Measurements from ENCODE around the gene LIPG. TPM values are rescaled to one million over a fixed set of nuclear protein-coding genes. Genes with fewer than 3 reads are reported as not detected.

The LIPG gene
- total RNA-seq, 8 experiments from 2014 or later = 9.2 to 37.9 (median 16.7) TPM

DNA sequence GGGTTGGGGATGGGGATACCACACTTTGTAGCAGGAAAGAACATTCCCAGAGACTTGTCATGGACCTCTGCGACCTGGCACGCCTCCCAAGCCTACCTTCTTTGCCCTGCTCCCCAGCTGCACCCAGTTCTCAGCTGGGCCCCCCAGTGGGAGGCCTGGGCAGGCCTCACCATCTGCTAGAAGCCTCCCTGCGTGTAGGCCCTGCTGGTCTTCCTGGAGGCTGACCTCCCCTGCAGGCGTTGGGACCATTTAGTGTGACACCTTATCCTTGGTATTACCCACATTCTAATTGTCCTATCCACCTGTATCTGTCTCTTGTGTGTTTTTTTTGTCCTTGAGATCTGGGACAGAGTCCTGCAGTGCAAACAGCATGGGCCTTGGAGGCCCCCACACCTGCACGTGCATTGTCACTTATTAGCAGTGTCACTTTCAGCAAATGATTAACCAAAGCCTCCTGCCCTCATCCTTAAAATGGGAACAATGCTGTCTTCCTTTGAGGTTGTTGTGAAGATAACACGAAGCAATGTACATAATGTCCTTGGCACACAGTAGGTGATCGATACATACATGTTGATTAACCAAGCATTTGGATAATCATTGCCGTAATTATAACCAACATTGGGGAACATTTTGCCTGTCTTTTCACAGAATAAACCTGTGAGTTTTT lies 77.2 kb downstream of the LIPG start:
- WGBS, 10 experiments = 40 to 100% (median 73%) methylated on average over 1 to 5 of the region's 8 CpGs; no CpG with 5 or more reads in 1 of the 10 experiments
- no peak for ATAC-seq (replicated peaks in 6 of 8)
- no peak overlapping the region for H3K27ac ChIP-seq

DNA sequence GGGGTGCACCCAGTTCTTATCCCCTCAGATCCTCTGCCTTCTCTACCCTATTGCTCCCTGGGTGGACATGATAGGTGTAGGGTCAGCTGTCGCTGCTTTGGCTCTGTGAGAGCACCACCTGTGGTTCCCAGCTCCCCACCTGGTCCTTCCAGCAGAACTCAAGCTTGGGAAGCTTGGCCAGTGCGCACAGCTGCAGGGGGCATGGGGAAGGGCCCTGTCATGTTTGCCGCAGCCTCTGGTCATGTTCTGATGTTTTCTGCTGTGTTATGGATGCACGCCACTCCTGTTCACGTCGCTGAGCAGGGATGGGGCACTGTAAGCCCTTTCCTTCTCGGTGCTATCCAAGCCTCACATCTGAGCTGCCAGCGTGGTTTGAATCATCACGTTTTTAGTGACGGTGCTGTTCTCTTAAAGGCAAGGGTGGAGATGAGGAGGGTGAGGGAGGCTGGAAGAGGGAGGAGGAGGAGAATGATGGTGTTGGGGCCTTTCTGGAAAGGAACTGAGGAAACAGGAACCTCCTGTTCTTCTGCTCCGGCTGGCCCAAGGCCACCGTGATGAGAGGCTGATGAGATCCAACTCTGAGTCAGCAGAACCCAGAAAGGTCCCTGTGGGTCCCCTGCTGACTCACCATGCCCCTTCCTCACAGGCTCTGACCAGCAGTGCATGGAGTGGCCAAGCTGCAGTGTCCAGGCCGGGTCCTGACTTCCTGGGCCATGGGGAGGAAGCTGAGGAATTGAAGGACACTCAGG lies 78.0 kb downstream of the LIPG start:
- H3K4me1 ChIP-seq (replicated peaks in 1 of 2) = no peaks in the 10 kb centered on the region
- in situ Hi-C loops (cut with MboI; ENCODE audit: low pct_unique_long_range_greater_than_20kb in 2 of 9, low sequenced_read_pairs in 9 of 9, unreplicated experiment in 9 of 9) = no loop called here
- ATAC-seq (replicated peaks in 6 of 8) = peak in 1 of 8 experiments; percentile 12
- H3K27ac ChIP-seq = no peak overlapping the region
- WGBS, 10 experiments = 60 to 95% (median 87%) methylated on average over 2 to 7 of the region's 13 CpGs; no CpG with 5 or more reads in 2 of the 10 experiments
- H3K4me3 ChIP-seq = no peak overlapping the region

More for the DNA sequence above, 77.2 kb downstream of the LIPG start:
- in situ Hi-C loops (cut with MboI; ENCODE audit: low pct_unique_long_range_greater_than_20kb in 2 of 9, low sequenced_read_pairs in 9 of 9, unreplicated experiment in 9 of 9) = no loop called here
- no peak overlapping the region for H3K4me3 ChIP-seq
- H3K4me1 ChIP-seq (replicated peaks in 1 of 2) = no peaks in the 10 kb centered on the region

DNA sequence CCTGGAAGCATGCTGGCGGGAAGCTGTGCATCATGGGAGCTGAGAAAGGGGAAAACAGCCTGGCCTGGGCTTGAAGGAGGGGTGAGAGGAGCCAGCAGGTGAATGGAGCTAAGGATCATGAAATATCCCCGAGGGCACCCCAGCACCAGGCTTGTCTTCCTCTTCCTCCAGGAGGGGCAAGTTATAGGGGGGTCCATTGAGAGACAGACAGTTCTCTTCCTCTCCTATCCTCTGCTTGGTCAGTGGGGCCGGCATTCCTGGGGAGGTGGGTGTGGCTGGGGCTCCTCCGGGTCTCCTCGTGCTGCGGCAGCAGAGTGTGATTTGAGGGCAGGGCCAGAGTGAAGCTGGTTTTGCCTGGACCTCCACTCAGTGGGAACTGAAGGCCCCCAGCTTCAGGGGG lies 78.9 kb downstream of the LIPG start:
- WGBS, 10 experiments = 80 to 100% (median 83%) methylated on average over 1 to 2 of the region's 6 CpGs; no CpG with 5 or more reads in 6 of the 10 experiments
- Histone ChIP-seq H3K4me1 (replicated peaks in 1 of 2) (no peaks in the 10 kb centered on the region), H3K4me3 (no peak overlapping the region), H3K27ac (no peak overlapping the region)
- in situ Hi-C loops (cut with MboI; ENCODE audit: low pct_unique_long_range_greater_than_20kb in 2 of 9, low sequenced_read_pairs in 9 of 9, unreplicated experiment in 9 of 9) = no loop called here
- peak in 2 of 8 experiments; percentile 38 to 43 for ATAC-seq (replicated peaks in 6 of 8)

DNA sequence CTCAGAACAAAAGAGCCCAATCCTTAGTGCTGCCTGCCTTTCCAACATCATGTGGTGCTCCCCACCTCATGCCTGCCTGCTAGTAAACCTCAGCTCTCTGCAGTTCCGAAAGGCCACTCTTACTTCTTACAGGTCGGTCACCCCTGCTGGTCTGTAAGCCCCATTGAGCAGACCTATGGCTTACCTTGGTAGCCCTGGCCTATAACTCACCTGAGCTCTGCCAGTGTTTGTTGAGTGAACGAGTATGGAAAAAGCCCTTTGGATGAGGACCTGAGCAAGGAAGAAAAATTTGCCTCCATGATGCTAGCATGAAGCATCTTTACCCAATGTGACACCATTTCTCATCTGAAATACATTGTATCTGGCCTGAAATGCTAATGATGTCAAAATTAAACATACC lies 83.3 kb downstream of the LIPG start:
- Histone ChIP-seq H3K4me3 (no peak overlapping the region), H3K27ac (no peak overlapping the region), H3K4me1 (replicated peaks in 1 of 2) (peaks cover 11 to 16% of the 10 kb centered on the region in 2 donors)
- 17 to 100% (median 82%) methylated on average over 1 to 3 of the region's 3 CpGs; no CpG with 5 or more reads in 2 of the 10 experiments for WGBS, 10 experiments
- no peak for ATAC-seq (replicated peaks in 6 of 8)
- in situ Hi-C loops (cut with MboI; ENCODE audit: low pct_unique_long_range_greater_than_20kb in 2 of 9, low sequenced_read_pairs in 9 of 9, unreplicated experiment in 9 of 9) = no loop called here

DNA sequence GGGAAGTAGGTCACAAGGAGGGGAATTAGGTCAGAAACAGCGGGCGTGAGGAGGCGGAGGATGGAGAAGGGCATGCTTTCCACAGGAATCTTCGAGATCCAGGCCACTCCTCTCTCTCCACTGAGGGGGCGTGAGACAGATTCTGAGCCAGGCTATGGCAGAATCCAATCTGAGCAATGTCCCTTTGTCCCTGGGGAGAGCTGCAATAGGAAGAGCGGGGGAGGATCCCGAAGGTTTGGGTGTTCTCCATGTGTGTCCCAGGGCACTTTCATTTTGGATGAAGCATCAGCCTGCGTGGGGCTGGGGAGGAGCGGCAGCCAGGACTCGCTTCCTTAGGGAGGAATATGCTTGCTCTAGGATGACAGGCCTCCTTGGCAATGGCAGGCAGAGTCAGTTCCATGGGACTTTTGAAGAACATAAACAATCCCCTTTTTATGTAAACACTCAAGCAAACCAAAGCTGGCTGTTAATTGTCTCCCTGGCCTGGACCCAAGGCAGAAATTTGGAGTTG lies 84.0 kb downstream of the LIPG start:
- in situ Hi-C loops (cut with MboI; ENCODE audit: low pct_unique_long_range_greater_than_20kb in 2 of 9, low sequenced_read_pairs in 9 of 9, unreplicated experiment in 9 of 9) = no loop called here
- 0 to 88% (median 48%) methylated on average over 1 to 9 of the region's 10 CpGs; no CpG with 5 or more reads in 2 of the 10 experiments for WGBS, 10 experiments
- Histone ChIP-seq H3K27ac (no peak overlapping the region), H3K4me1 (replicated peaks in 1 of 2) (peaks cover 11 to 16% of the 10 kb centered on the region in 2 donors), H3K4me3 (no peak overlapping the region)
- peak in 2 of 8 experiments; percentile 91 to 92 for ATAC-seq (replicated peaks in 6 of 8)

DNA sequence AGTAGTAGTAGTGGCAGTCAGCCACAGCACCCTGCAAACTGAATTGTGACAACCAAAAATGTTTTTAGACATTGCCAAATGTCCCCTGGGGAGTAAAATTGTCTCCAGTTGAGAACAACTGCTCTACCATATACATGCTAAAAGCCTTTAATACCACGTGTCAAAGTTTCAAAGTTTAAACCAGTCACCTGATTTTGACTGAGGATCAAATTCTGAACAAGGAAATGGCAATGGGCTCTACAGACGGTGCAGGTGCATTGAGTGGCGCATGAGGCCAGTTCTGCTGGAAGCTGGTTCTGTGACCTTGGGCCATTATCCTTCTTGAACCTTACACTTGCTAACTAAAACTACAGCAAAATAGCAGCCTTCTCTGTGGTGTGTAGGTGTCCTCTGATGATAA lies 85.0 kb downstream of the LIPG start:
- WGBS, 10 experiments = 69 to 100% (median 78%) methylated on average over 1 to 3 of the region's 3 CpGs; no CpG with 5 or more reads in 4 of the 10 experiments
- ATAC-seq (replicated peaks in 6 of 8) = no peak
- in situ Hi-C loops (cut with MboI; ENCODE audit: low pct_unique_long_range_greater_than_20kb in 2 of 9, low sequenced_read_pairs in 9 of 9, unreplicated experiment in 9 of 9) = no loop called here
- Histone ChIP-seq H3K4me1 (replicated peaks in 1 of 2) (peaks cover 11 to 16% of the 10 kb centered on the region in 2 donors), H3K4me3 (no peak overlapping the region), H3K27ac (no peak overlapping the region)

DNA sequence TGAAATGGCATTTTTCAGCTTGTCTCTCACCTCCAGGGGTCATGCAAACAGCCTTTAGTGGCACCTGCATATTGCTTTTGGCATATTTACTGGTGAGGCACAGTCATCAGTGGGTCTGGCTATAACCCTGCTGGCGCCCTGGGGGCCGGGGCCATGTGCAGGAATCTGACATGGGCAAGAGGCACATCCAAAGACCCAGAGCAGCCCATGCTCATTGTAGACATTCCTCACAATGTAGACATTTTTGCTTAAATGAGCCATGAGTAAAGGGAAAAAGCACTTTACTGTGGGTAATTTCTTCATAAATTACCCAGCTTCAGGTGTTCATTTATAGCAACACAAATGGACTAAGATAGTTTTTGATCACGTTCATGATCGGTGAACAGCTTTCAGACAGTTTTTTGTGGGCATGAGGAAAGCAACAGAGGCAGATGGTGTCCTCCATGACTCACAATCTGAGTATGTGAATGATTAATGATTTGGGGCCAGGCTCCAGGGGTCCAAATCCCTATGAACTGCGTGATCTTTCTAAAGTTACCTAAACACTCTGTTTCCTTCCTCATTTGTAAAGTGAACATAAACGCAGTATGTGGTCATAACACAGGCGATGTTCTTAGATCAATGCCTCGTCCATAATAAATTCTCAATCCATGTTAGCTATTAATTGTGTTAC lies 85.8 kb downstream of the LIPG start:
- H3K4me1 ChIP-seq (replicated peaks in 1 of 2) = peaks cover 11 to 16% of the 10 kb centered on the region in 2 donors
- 27 to 94% (median 90%) methylated on average over 2 to 6 of the region's 8 CpGs for WGBS, 10 experiments
- H3K4me3 ChIP-seq = no peak overlapping the region
- peak overlapping the region in 1 of 2 donors; percentile 57 for H3K27ac ChIP-seq
- peak in 4 of 8 experiments; percentile 35 to 57 (median 44) for ATAC-seq (replicated peaks in 6 of 8)
- in situ Hi-C loops (cut with MboI; ENCODE audit: low pct_unique_long_range_greater_than_20kb in 2 of 9, low sequenced_read_pairs in 9 of 9, unreplicated experiment in 9 of 9) = no loop called here

DNA sequence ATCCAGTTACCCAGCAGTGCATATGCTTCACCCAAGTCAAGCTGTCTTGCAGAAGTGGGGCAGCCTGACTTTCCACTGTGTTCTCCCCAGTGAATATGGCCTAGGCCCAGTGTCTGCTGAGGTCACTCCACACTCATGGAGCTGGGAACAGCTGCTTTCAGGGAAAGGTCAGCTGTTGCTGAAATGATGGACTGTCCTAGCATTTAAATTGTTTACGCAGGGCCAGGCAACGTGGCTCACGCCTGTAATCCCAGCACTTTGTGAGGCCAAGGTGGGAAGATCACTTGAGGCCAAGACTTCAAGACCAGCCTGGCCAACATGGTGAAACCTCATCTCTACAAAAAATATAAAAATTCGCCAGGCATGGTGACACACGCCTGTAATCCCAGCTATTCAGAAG lies 86.5 kb downstream of the LIPG start:
- Histone ChIP-seq H3K27ac (peak overlapping the region in 1 of 2 donors; percentile 57), H3K4me1 (replicated peaks in 1 of 2) (peaks cover 11 to 16% of the 10 kb centered on the region in 2 donors), H3K4me3 (no peak overlapping the region)
- in situ Hi-C loops (cut with MboI; ENCODE audit: low pct_unique_long_range_greater_than_20kb in 2 of 9, low sequenced_read_pairs in 9 of 9, unreplicated experiment in 9 of 9) = no loop called here
- ATAC-seq (replicated peaks in 6 of 8) = peak in 4 of 8 experiments; percentile 60 to 82 (median 72)
- 63 to 100% (median 73%) methylated on average over 1 to 4 of the region's 5 CpGs; no CpG with 5 or more reads in 6 of the 10 experiments for WGBS, 10 experiments

Other genes starting within 250 kb of the LIPG start
- gene DYM, start 101.4 kb upstream of the LIPG start, total RNA-seq = 10 to 100 TPM; 17.2 to 63.7 (median 40.9) TPM
- gene C18orf32, start 74.8 kb upstream of the LIPG start, total RNA-seq = 100 to 1,000 TPM in 4 of 8 experiments, 10 to 100 TPM in 4; 29.2 to 127 (median 101) TPM
- gene RPL17, start 69.6 kb upstream of the LIPG start, total RNA-seq = 1,000 to 10,000 TPM; 2,097 to 4,528 (median 3,192) TPM